GM12878 (cell line): ENCODE data around the gene SLC24A3. TPM values are rescaled to one million over a fixed set of nuclear protein-coding genes. Genes with fewer than 3 reads are reported as not detected.

Experiments
- ATAC-seq: fragments of 200-7000 bp; cut with Tn5 transposase; 3 replicates; pipeline ENCODE4 v1.9.1; 2020; ENCODE audit warnings: mild to moderate bottlenecking, moderate library complexity
- BruUV-seq: library from RNA; stranded (reverse); fragments of 400-500 nt; replicated peaks from 2 replicates; lab custom pipeline; 2021; lab: Mats Ljungman, UMichigan
- CTCF ChIA-PET: fragments of 300-600 bp; sonication (Branson Sonifier 250); formaldehyde crosslinking; extraction: SDS; loops from one replicate; lab custom pipeline; 2021; ENCODE audit warnings: inconsistent platforms; lab: Yijun Ruan, JAX
- POLR2A ChIA-PET: fragments of 350-600 bp; formaldehyde crosslinking; extraction: SDS; loops from one replicate; lab custom pipeline; 2021; ENCODE audit warnings: inconsistent platforms; lab: Charles Lee
- RAD21 ChIA-PET: fragments of 300-600 bp; sonication (Branson Sonifier 250); formaldehyde crosslinking; loops from one replicate; lab custom pipeline; 2023; ENCODE audit warnings: antibody characterized with exemption; ENCODE audit not compliant: unreplicated experiment; lab: Charles Lee
- SMC1A ChIA-PET: fragments of 300-600 bp; sonication (Branson Sonifier 250); formaldehyde crosslinking; loops from one replicate; lab custom pipeline; 2023; ENCODE audit not compliant: unreplicated experiment, uncharacterized antibody; lab: Charles Lee
- DNase-seq: peaks from one replicate; pipeline ENCODE4 v3.0.0-alpha.2; 2011; ENCODE audit warnings: low read depth, low spot score
- FAIRE-seq: peaks from 3 replicates; lab custom pipeline; 2011; peaks lifted over from hg19 to GRCh38; lab: Jason Lieb, UNC
- H2AFZ ChIP-seq: 2 replicates; pipeline ENCODE4 v1.6.0; 2011; ENCODE audit warnings: low read depth, low read length, control low read depth; ENCODE audit not compliant: control insufficient read depth
- H3K27ac ChIP-seq: 2 replicates; pipeline ENCODE4 v1.5.1; 2011; ENCODE audit warnings: control low read depth; ENCODE audit not compliant: control insufficient read depth, insufficient read depth
- H3K27me3 ChIP-seq, 2 experiments: replicated peaks in 1 of 2; 2 replicates each; pipeline versions ENCODE4 v1.6.0 to v1.6.1; 2011; ENCODE audit warnings: low read length in 1 of 2; ENCODE audit not compliant: control insufficient read depth in 2 of 2, insufficient read depth in 2 of 2
- H3K36me3 ChIP-seq, 2 experiments: 2 replicates each; pipeline ENCODE4 v1.5.1; 2011; ENCODE audit warnings: low read length in 1 of 2; ENCODE audit not compliant: control insufficient read depth in 2 of 2, insufficient read depth in 2 of 2
- H3K4me1 ChIP-seq: 2 replicates; pipeline ENCODE4 v1.6.1; 2011; ENCODE audit warnings: mild to moderate bottlenecking, low read length, moderate library complexity, mixed read lengths; ENCODE audit not compliant: control insufficient read depth, insufficient read depth
- H3K4me2 ChIP-seq: 2 replicates; pipeline ENCODE4 v1.6.0; 2011; ENCODE audit warnings: control low read depth; ENCODE audit not compliant: control insufficient read depth, insufficient read depth
- H3K4me3 ChIP-seq: fragments of 200-600 bp; sonication (generic); 2 replicates; pipeline ENCODE4 v1.5.1; 2016
- H3K79me2 ChIP-seq: 2 replicates; pipeline ENCODE4 v1.6.0; 2011; ENCODE audit warnings: low read length; ENCODE audit not compliant: control insufficient read depth, insufficient read depth
- H3K9ac ChIP-seq: 2 replicates; pipeline ENCODE4 v1.8.0; 2011; ENCODE audit warnings: low read length, control low read depth, mixed read lengths; ENCODE audit not compliant: control insufficient read depth, insufficient read depth
- H3K9me3 ChIP-seq: replicated peaks from 3 replicates; pipeline ENCODE4 v1.5.1; 2011; ENCODE audit warnings: mild to moderate bottlenecking, low read length; ENCODE audit not compliant: control insufficient read depth, insufficient read depth
- H4K20me1 ChIP-seq: 2 replicates; pipeline ENCODE4 v1.6.0; 2011; ENCODE audit not compliant: control insufficient read depth, insufficient read depth
- ASH2L ChIP-seq: fragments of 300-600, 200-600 bp; sonication (generic); IDR thresholded peaks from 2 replicates; pipeline ENCODE4 v1.6.1; 2017; ENCODE audit warnings: low read depth, mild to moderate bottlenecking, borderline replicate concordance
- LARP7 ChIP-seq: fragments of 450-650 bp; IDR thresholded peaks from 2 replicates; pipeline ENCODE4 v1.6.1; 2017; ENCODE audit warnings: mild to moderate bottlenecking
- MEF2B ChIP-seq: fragments of 450-650 bp; IDR thresholded peaks from 2 replicates; pipeline ENCODE4 v1.6.1; 2018; ENCODE audit warnings: mild to moderate bottlenecking, moderate library complexity; ENCODE audit not compliant: partially characterized antibody, poor library complexity, severe bottlenecking
- MTA2 ChIP-seq: fragments of 450-650 bp; IDR thresholded peaks from 2 replicates; pipeline ENCODE4 v1.6.1; 2016; ENCODE audit warnings: low read depth, mild to moderate bottlenecking, moderate library complexity
- MYB ChIP-seq: fragments of 150-350 bp; IDR thresholded peaks from 2 replicates; pipeline ENCODE4 v1.6.1; 2014; ENCODE audit warnings: mild to moderate bottlenecking, low read depth, low read length, borderline replicate concordance
- RB1 ChIP-seq: fragments of 450-650 bp; formaldehyde crosslinking; IDR thresholded peaks from 2 replicates; pipeline ENCODE4 v1.6.1; 2017; ENCODE audit warnings: mild to moderate bottlenecking, borderline replicate concordance
- RBBP5 ChIP-seq: fragments of 200-600 bp; sonication (generic); conservative IDR thresholded peaks from 2 replicates; pipeline ENCODE4 v1.6.1; 2016
- RFX5 ChIP-seq: IDR thresholded peaks from 2 replicates; pipeline ENCODE4 v1.6.1; 2011; ENCODE audit warnings: low read depth, low read length, improper control_type of control experiment
- SIX5 ChIP-seq: IDR thresholded peaks from 2 replicates; pipeline ENCODE4 v1.6.1; 2011; ENCODE audit warnings: mild to moderate bottlenecking, low read depth, low read length, moderate library complexity; ENCODE audit not compliant: severe bottlenecking
- STAT1 ChIP-seq: fragments of 450-650 bp; conservative IDR thresholded peaks from 2 replicates; pipeline ENCODE4 v1.6.1; 2014; ENCODE audit warnings: antibody characterized with exemption, mild to moderate bottlenecking
- TCF12 ChIP-seq: IDR thresholded peaks from 2 replicates; pipeline ENCODE4 v1.6.1; 2011; ENCODE audit warnings: low read depth, mild to moderate bottlenecking, low read length
- WRNIP1 ChIP-seq: IDR thresholded peaks from 2 replicates; pipeline ENCODE4 v1.6.1; 2011; ENCODE audit warnings: low read depth, low read length, improper control_type of control experiment, borderline replicate concordance
- ZNF24 ChIP-seq: fragments of 450-650 bp; IDR thresholded peaks from 2 replicates; pipeline ENCODE4 v1.6.1; 2017; ENCODE audit warnings: antibody characterized with exemption, mild to moderate bottlenecking
- ZNF384 ChIP-seq: IDR thresholded peaks from 2 replicates; pipeline ENCODE4 v1.6.1; 2012; ENCODE audit warnings: low read depth, mild to moderate bottlenecking, low read length, improper control_type of control experiment, borderline replicate concordance
- WGBS: methylation state at CpG from one replicate; pipeline ENCODE4 v1.1.6; 2016; ENCODE audit warnings: low lambda C conversion rate; ENCODE audit not compliant: insufficient replicate concordance, insufficient coverage; ENCODE audit errors: missing lambda C conversion rate; 5-methylcytosine and 5-hydroxymethylcytosine counted together
- in situ Hi-C: fragments of 300-500 bp; cut with MboI; formaldehyde crosslinking; loops from 9 replicates; pipeline ENCODE4 v1.14.3; 2018; ENCODE audit warnings: mixed read lengths
- intact Hi-C: fragments of 100-400 bp; cut with micrococcal nuclease; formaldehyde crosslinking; loops from one replicate; pipeline ENCODE4 v1.14.2; 2022; ENCODE audit not compliant: unreplicated experiment
- polyA plus RNA-seq, 11 experiments: library from polyadenylated mRNA; depleted of rRNA in 4 of 11; unstranded in 6 of 11; stranded (reverse) in 5 of 11; fragments of >200 nt; fragmentation: Nextera tagmentation in 4 of 11; fragmentation: Illumina TruSeq in 1 of 11; extraction: Ambion mirVana in 4 of 11; extraction: Trizol in 1 of 11; gene quantifications; 1 replicate in 1 of 11; 2 replicates in 10 of 11; pipeline versions ENCODE4 v1.2.1 to v1.2.3, GENCODE V29; 2011 to 2016; ENCODE audit warnings: inconsistent platforms in 2 of 11, missing spikeins in 2 of 11, low read depth in 1 of 11
- total RNA-seq, 4 experiments: library from RNA; depleted of rRNA in 3 of 4; stranded (reverse); fragments of >200 nt in 3 of 4; fragmentation: Illumina TruSeq in 1 of 4; extraction: Trizol in 1 of 4; gene quantifications; 2 replicates each; pipeline versions ENCODE4 v1.2.1 to v1.2.3, GENCODE V29; 2013 to 2021

Gene SLC24A3
- total and polyA plus RNA-seq, 10 of the 15 experiments (the other 5 are each of a cell fraction or from before 2014, with no cell fraction given), result 0.04 TPM; not detected in 9

DNA sequence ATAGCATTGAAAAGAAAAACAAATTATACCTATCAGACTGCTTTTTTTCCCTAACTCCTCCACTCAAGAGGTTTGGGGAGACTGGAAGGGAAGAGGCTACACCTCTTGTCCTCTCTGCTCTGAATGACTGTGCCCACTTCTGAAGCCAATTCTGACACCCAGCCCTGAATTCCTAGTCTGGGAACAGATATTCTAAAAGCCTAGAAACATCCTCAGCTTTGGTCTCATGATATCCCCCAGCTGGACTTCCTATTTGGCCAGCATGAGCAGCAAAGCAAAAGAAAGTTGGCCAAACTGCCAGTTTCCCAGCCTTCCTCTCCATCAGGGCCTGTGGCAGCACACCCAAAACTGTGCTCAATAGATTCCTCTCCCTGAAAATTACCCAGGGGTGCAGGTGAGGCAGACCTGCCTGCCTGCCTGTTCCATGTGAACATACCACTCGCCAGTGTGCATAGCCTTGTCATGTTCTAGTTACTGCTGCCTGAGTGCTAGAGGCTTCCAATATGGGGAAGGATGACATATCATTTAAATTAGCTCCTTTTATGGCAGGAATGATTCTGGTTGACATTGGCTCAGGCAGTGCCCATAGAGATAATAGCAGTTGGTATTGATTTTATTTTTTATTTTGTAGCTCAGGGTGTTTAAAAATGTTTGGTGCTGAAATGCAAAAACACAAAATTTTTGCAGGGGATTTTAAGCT is 393.5 kb downstream of the SLC24A3 start:
- no peak overlapping the region for H3K4me2 ChIP-seq
- ChIA-PET SMC1A (interaction anchor here (1.2 kb wide), 1 partner anchor 59 kb away, joined by 3 read pairs; no protein-coding TSS in a partner anchor), CTCF (interaction anchor here (1.0 to 1.3 kb wide), 2 partner anchors 23 to 56 kb away, joined by 3 to 4 read pairs; no protein-coding TSS in a partner anchor), RAD21 (no interaction called here), POLR2A (no interaction called here)
- no peak overlapping the region for H3K9ac ChIP-seq
- no TSS peak for BruUV-seq
- H3K4me3 ChIP-seq, result no peak overlapping the region
- intact Hi-C loops (no loop called here), in situ Hi-C loops (no loop called here)
- 0% methylated on average over 1 of the region's 1 CpG for WGBS
- no peaks in the 10 kb centered on the region for H3K9me3 ChIP-seq
- no peak for ATAC-seq
- H3K79me2 ChIP-seq, result no peaks in the 10 kb centered on the region
- TF ChIP-seq MEF2B (no peak), WRNIP1 (no peak), ASH2L (no peak), LARP7 (no peak), SIX5 (no peak), MTA2 (no peak), RFX5 (no peak), MYB (no peak), RB1 (no peak), TCF12 (no peak), ZNF384 (no peak), RBBP5 (no peak), ZNF24 (no peak), STAT1 (no peak)
- H3K4me1 ChIP-seq, result no peaks in the 10 kb centered on the region
- peaks cover 0 to 3% of the 10 kb centered on the region in 2 experiments; a peak in 2 of 4 replicates for H3K27me3 ChIP-seq
- no peak overlapping the region for H2AFZ ChIP-seq
- peaks cover 3% of the 10 kb centered on the region; the same call in 1 of the 2 replicates for H4K20me1 ChIP-seq
- DNase-seq, result no peak
- no peak for FAIRE-seq
- H3K36me3 ChIP-seq, result no peaks in the 10 kb centered on the region
- no peak overlapping the region for H3K27ac ChIP-seq
